Measurements from ENCODE around the gene HAVCR2. TPM values are rescaled to one million over a fixed set of nuclear protein-coding genes. Genes with fewer than 3 reads are reported as not detected.

HAVCR2 gene
- total and polyA plus RNA-seq, 2 of the 13 experiments (the other 11 are each of a cell fraction or from before 2014, with no cell fraction given), result 0.07 to 0.16 TPM

- H3K9me3 ChIP-seq (ENCODE audit: low read length), result no peaks in the 10 kb centered on the region
- DNase-seq (ENCODE audit: low spot score) (no peak), FAIRE-seq (no peak), ATAC-seq (no peak)
- intact Hi-C loops (cut with micrococcal nuclease; ENCODE audit: unreplicated experiment) (loop anchor here (1.0 to 10.0 kb wide), 5 partner anchors 195 to 1517 kb away; no protein-coding TSS in a partner anchor), in situ Hi-C loops (cut with HindIII; ENCODE audit: extremely low pct_ligation_motif_present, low pct_unique_long_range_greater_than_20kb) (loop anchor here (25.0 kb wide), 3 partner anchors 295 to 1195 kb away; no protein-coding TSS in a partner anchor)
- H2AFZ ChIP-seq (ENCODE audit: low read length), result no peak overlapping the region
- H3K36me3 ChIP-seq (replicated peaks in 1 of 2; ENCODE audit: control insufficient read depth in 1 of 2, insufficient read depth in 2 of 2, low read length in 2 of 2), result no peaks in the 10 kb centered on the region
- H3K27me3 ChIP-seq (ENCODE audit: control insufficient read depth in 1 of 2, insufficient read depth in 2 of 2, low read length in 2 of 2), result no peaks in the 10 kb centered on the region
- ChIA-PET CTCF (ENCODE audit: low intra/inter-chr PET ratio, low total read pairs) (interaction anchor here (0.8 to 1.1 kb wide), 2 partner anchors 295 to 316 kb away, joined by 3 read pairs; no protein-coding TSS in a partner anchor), POLR2A (interaction anchor here (2.5 kb wide), 1 partner anchor 10 kb away, joined by 10 read pairs; the partner anchor contains the start of gene MED7)
- peaks cover 24% of the 10 kb centered on the region; the same call in 1 of the 2 replicates for H3K4me1 ChIP-seq (ENCODE audit: insufficient read depth, low read length)
- H4K20me1 ChIP-seq (ENCODE audit: insufficient read depth, low read length), result no peaks in the 10 kb centered on the region
- no peak overlapping the region for H3K9ac ChIP-seq (ENCODE audit: insufficient read depth, low read depth, low read length)
- H3K4me3 ChIP-seq (replicated peaks in 1 of 3; ENCODE audit: insufficient read depth in 1 of 3, low read depth in 2 of 3, low read length in 3 of 3), result no peak overlapping the region
- no peak overlapping the region for H3K4me2 ChIP-seq (ENCODE audit: low read depth, low read length)
- 7% methylated on average over 1 of the region's 1 CpG for WGBS (ENCODE audit: low lambda C conversion rate)
- H3K79me2 ChIP-seq (ENCODE audit: insufficient read depth, low read length), result no peaks in the 10 kb centered on the region
- no TSS peak for BruUV-seq (replicated peaks)
- H3K27ac ChIP-seq (ENCODE audit: extremely low read length, insufficient read depth, low read length), result no peak overlapping the region
- TF ChIP-seq ZBTB40 (IDR thresholded peaks at IDR 0.05) (no peak), ZBTB40 (CRISPR knock-in tag; IDR thresholded peaks at IDR 0.05) (no peak), KLF6 (CRISPR knock-in tag; IDR thresholded peaks at IDR 0.05) (no peak), ZNF3 (CRISPR knock-in tag; IDR thresholded peaks at IDR 0.05) (no peak), SAP130 (CRISPR knock-in tag; IDR thresholded peaks at IDR 0.05; ENCODE audit: low read depth) (no peak), ZBTB8A (CRISPR knock-in tag; IDR thresholded peaks at IDR 0.05; ENCODE audit: borderline replicate concordance, low read depth) (no peak), HNF1B (CRISPR knock-in tag; IDR thresholded peaks at IDR 0.05) (no peak), ONECUT2 (CRISPR knock-in tag; IDR thresholded peaks at IDR 0.05) (no peak), ZNF577 (CRISPR knock-in tag; IDR thresholded peaks at IDR 0.05; ENCODE audit: borderline replicate concordance, low read depth) (no peak), ISX (CRISPR knock-in tag; conservative IDR thresholded peaks at IDR 0.05) (no peak)
- TF ChIP-seq, protein P1, sequence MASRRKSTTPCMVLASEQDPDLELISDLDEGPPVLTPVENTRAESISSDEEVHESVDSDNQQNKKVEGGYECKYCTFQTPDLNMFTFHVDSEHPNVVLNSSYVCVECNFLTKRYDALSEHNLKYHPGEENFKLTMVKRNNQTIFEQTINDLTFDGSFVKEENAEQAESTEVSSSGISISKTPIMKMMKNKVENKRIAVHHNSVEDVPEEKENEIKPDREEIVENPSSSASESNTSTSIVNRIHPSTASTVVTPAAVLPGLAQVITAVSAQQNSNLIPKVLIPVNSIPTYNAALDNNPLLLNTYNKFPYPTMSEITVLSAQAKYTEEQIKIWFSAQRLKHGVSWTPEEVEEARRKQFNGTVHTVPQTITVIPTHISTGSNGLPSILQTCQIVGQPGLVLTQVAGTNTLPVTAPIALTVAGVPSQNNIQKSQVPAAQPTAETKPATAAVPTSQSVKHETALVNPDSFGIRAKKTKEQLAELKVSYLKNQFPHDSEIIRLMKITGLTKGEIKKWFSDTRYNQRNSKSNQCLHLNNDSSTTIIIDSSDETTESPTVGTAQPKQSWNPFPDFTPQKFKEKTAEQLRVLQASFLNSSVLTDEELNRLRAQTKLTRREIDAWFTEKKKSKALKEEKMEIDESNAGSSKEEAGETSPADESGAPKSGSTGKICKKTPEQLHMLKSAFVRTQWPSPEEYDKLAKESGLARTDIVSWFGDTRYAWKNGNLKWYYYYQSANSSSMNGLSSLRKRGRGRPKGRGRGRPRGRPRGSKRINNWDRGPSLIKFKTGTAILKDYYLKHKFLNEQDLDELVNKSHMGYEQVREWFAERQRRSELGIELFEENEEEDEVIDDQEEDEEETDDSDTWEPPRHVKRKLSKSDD (CRISPR knock-in tag; IDR thresholded peaks at IDR 0.05; ENCODE audit: low read depth), result no peak
Observed at GRCh38 chr5:157132281-157132612, 23.4 kb upstream of the HAVCR2 start.

Measured in HepG2 (cell line).